TTC549 (cell line): ENCODE data around the gene GCNT2.
"Not testable (repeated sequence)": the region's sequence is repeated elsewhere in the genome, so short reads cannot be mapped to it uniquely, and the experiment has no call there.

Experiments used
- FAIRE-seq: peaks from 2 replicates; lab custom pipeline; 2012; peaks lifted over from hg19 to GRCh38; lab: Jason Lieb, UNC

Gene GCNT2

GRCh38 chr6:10581402-10581801, 60.3 kb downstream of the GCNT2 start:
- not testable (repeated sequence) for FAIRE-seq

- no peak for FAIRE-seq
Observed at GRCh38 chr6:10582774-10583508, 61.8 kb downstream of the GCNT2 start.

- FAIRE-seq = no peak
Observed at GRCh38 chr6:10583509-10583901, 62.4 kb downstream of the GCNT2 start.

- no peak for FAIRE-seq
Observed at GRCh38 chr6:10584607-10585006, 63.5 kb downstream of the GCNT2 start.

GRCh38 chr6:10585209-10585845, 64.2 kb downstream of the GCNT2 start:
- FAIRE-seq = no peak

GRCh38 chr6:10586302-10586701, 65.2 kb downstream of the GCNT2 start:
- no peak for FAIRE-seq

- no peak for FAIRE-seq
Observed at GRCh38 chr6:10587656-10588406, 66.7 kb downstream of the GCNT2 start.

- FAIRE-seq = no peak
Observed at GRCh38 chr6:10588562-10589428, 67.6 kb downstream of the GCNT2 start.

GRCh38 chr6:10589429-10589727, 68.2 kb downstream of the GCNT2 start:
- FAIRE-seq = no peak

GRCh38 chr6:10589983-10590382, 68.8 kb downstream of the GCNT2 start:
- FAIRE-seq = no peak

GRCh38 chr6:10591422-10592160, 70.4 kb downstream of the GCNT2 start:
- FAIRE-seq = no peak

- no peak for FAIRE-seq
Observed at GRCh38 chr6:10595731-10596664, 74.8 kb downstream of the GCNT2 start.

GRCh38 chr6:10597499-10598001, 76.4 kb downstream of the GCNT2 start:
- no peak for FAIRE-seq

- no peak for FAIRE-seq
Observed at GRCh38 chr6:10598084-10598960, 77.2 kb downstream of the GCNT2 start.

GRCh38 chr6:10599046-10599445, 77.9 kb downstream of the GCNT2 start:
- FAIRE-seq = no peak

GRCh38 chr6:10600681-10601080, 79.5 kb downstream of the GCNT2 start:
- FAIRE-seq = not testable (repeated sequence)

- FAIRE-seq = no peak
Observed at GRCh38 chr6:10603219-10603618, 82.1 kb downstream of the GCNT2 start.

GRCh38 chr6:10609038-10609437, 87.9 kb downstream of the GCNT2 start:
- FAIRE-seq = no peak

GRCh38 chr6:10610289-10610688, 89.1 kb downstream of the GCNT2 start:
- no peak for FAIRE-seq
